HepG2 (cell line): ENCODE results near the gene DYSF.

ENCODE experiments used
- ATF3 ChIP-seq: sonication (generic); formaldehyde crosslinking; IDR thresholded peaks from 2 replicates; pipeline ENCODE4 v1.4.0; 2020; ENCODE audit warnings: missing genetic modification reagents
- CHCHD3 ChIP-seq: sonication (generic); formaldehyde crosslinking; IDR thresholded peaks from 2 replicates; pipeline ENCODE4 v1.8.0; 2022; ENCODE audit warnings: mild to moderate bottlenecking, missing genetic modification reagents, moderate library complexity
- DRAP1 ChIP-seq: IDR thresholded peaks from 2 replicates; pipeline ENCODE4 v1.6.1; 2016; ENCODE audit warnings: missing genetic modification reagents, missing compliant biosample characterization
- FOXJ3 ChIP-seq: sonication (generic); formaldehyde crosslinking; IDR thresholded peaks from 2 replicates; pipeline ENCODE4 v1.4.0; 2020; ENCODE audit warnings: missing genetic modification reagents, mild to moderate bottlenecking, borderline replicate concordance
- KLF13 ChIP-seq: sonication (generic); formaldehyde crosslinking; IDR thresholded peaks from 2 replicates; pipeline ENCODE4 v1.4.0; 2020; ENCODE audit warnings: mild to moderate bottlenecking, missing genetic modification reagents
- ZNF460 ChIP-seq: sonication (generic); formaldehyde crosslinking; IDR thresholded peaks from 2 replicates; pipeline ENCODE4 v1.5.1; 2020; ENCODE audit warnings: missing genetic modification reagents, mild to moderate bottlenecking, borderline replicate concordance
- ZNF747 ChIP-seq: sonication (generic); formaldehyde crosslinking; IDR thresholded peaks from 2 replicates; pipeline ENCODE4 v1.8.1; 2023; ENCODE audit warnings: missing genetic modification reagents, mild to moderate bottlenecking, borderline replicate concordance

GRCh38 chr2:71559080-71559827, 105.9 kb downstream of the DYSF start:
- TF ChIP-seq CHCHD3 (CRISPR knock-in tag) (no peak), DRAP1 (CRISPR knock-in tag) (no peak), ATF3 (no peak), KLF13 (CRISPR knock-in tag) (no peak), ZNF747 (no peak), FOXJ3 (no peak), ZNF460 (CRISPR knock-in tag) (no peak)
